PC-9 (cell line): ENCODE measurements around the gene RPS6KA5.

Experiments used
- EZH2 ChIP-seq: fragments of 200-600 bp; sonication (generic); IDR thresholded peaks from 2 replicates; pipeline ENCODE4 v1.8.0; 2017; ENCODE audit warnings: antibody characterized with exemption, low read depth
- TF ChIP-seq, protein P1 (sequence below): fragments of 200-600 bp; sonication (generic); conservative IDR thresholded peaks from 2 replicates; pipeline ENCODE4 v1.6.1; 2017; ENCODE audit warnings: mixed run types, antibody characterized with exemption, mild to moderate bottlenecking, moderate library complexity

GRCh38 chr14:91100102-91100501 lies 39.7 kb upstream of the RPS6KA5 start:
- TF ChIP-seq, protein P1, sequence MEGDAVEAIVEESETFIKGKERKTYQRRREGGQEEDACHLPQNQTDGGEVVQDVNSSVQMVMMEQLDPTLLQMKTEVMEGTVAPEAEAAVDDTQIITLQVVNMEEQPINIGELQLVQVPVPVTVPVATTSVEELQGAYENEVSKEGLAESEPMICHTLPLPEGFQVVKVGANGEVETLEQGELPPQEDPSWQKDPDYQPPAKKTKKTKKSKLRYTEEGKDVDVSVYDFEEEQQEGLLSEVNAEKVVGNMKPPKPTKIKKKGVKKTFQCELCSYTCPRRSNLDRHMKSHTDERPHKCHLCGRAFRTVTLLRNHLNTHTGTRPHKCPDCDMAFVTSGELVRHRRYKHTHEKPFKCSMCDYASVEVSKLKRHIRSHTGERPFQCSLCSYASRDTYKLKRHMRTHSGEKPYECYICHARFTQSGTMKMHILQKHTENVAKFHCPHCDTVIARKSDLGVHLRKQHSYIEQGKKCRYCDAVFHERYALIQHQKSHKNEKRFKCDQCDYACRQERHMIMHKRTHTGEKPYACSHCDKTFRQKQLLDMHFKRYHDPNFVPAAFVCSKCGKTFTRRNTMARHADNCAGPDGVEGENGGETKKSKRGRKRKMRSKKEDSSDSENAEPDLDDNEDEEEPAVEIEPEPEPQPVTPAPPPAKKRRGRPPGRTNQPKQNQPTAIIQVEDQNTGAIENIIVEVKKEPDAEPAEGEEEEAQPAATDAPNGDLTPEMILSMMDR, result no peak
- TF ChIP-seq EZH2, result no peak
